Muscle layer of colon (tissue), 2 donors: ENCODE data around the gene CACNA1E.

ENCODE experiments used
- H3K27ac ChIP-seq: one replicate; pipeline ENCODE4 v1.7.0; 2013; ENCODE audit warnings: low read depth, mild to moderate bottlenecking, low read length, moderate library complexity
- H3K27me3 ChIP-seq, 2 donors: one replicate each; pipeline ENCODE4 v1.7.0; 2013; ENCODE audit warnings: low read length in 2 of 2, mild to moderate bottlenecking in 2 of 2; ENCODE audit not compliant: insufficient read depth in 2 of 2, control insufficient read depth in 1 of 2
- H3K36me3 ChIP-seq: one replicate; pipeline ENCODE4 v1.7.0; 2013; ENCODE audit warnings: mild to moderate bottlenecking, low read length; ENCODE audit not compliant: insufficient read depth
- H3K4me1 ChIP-seq: one replicate; pipeline ENCODE4 v1.7.0; 2013; ENCODE audit warnings: mild to moderate bottlenecking, low read length; ENCODE audit not compliant: insufficient read depth
- H3K4me3 ChIP-seq, 2 donors: one replicate each; pipeline ENCODE4 v1.7.0; 2013; ENCODE audit warnings: low read length in 2 of 2, low read depth in 1 of 2, mild to moderate bottlenecking in 1 of 2, moderate library complexity in 1 of 2
- H3K9ac ChIP-seq: one replicate; pipeline ENCODE4 v1.7.0; 2013; ENCODE audit warnings: low read length
- H3K9me3 ChIP-seq: one replicate; pipeline ENCODE4 v1.7.0; 2013; ENCODE audit warnings: mild to moderate bottlenecking, low read length
- donor health status: abdominal sarcoma.
- donor health status: Adenocarcinoma of cecum.

The CACNA1E gene

DNA sequence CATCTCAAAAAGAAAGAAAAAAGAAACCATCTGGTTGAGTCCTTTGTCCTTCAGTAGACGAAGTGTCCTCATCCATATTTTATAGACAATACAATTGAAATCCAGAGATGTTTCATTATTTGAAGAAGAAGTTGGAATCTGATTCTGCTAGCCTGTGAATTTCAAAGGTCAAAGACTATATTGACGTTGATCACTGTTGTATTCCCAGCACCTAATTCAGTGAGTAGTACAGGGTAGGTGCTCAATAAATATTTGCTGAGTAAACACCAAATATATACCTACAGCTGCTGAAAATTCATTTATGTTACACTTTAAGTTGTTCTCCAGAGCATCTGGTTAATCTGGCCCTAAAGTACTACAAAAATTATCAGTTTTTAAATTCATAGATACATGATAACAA lies 135.2 kb downstream of the CACNA1E start:
- no peaks in the 10 kb centered on the region for H3K36me3 ChIP-seq
- H3K9ac ChIP-seq = no peak overlapping the region
- H3K27ac ChIP-seq = no peak overlapping the region
- no peaks in the 10 kb centered on the region for H3K27me3 ChIP-seq
- no peaks in the 10 kb centered on the region for H3K4me1 ChIP-seq
- H3K9me3 ChIP-seq = no peaks in the 10 kb centered on the region
- H3K4me3 ChIP-seq = no peak overlapping the region

DNA sequence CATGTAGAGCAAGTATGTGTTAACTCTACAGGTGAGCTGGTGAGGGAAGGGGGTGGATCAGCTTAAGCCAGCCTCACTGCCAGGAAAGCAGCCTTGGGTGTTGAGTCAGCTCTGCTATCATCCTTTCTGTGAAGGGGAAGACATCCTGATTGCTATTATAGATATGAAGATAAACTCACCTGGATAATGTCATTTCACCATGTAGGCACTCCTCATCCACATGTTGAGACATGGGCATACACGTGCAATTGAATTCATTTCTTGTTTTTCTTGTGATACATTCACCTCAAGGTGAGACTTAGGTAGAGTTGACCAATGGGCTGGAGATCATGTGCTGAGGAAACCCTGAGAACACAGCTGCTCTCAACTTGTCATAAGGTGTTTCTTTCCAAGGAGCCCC lies 136.9 kb downstream of the CACNA1E start:
- H3K4me3 ChIP-seq = no peak overlapping the region
- H3K27ac ChIP-seq = no peak overlapping the region
- no peak overlapping the region for H3K9ac ChIP-seq
- H3K4me1 ChIP-seq = no peaks in the 10 kb centered on the region
- H3K27me3 ChIP-seq = no peaks in the 10 kb centered on the region
- H3K36me3 ChIP-seq = no peaks in the 10 kb centered on the region
- no peaks in the 10 kb centered on the region for H3K9me3 ChIP-seq

DNA sequence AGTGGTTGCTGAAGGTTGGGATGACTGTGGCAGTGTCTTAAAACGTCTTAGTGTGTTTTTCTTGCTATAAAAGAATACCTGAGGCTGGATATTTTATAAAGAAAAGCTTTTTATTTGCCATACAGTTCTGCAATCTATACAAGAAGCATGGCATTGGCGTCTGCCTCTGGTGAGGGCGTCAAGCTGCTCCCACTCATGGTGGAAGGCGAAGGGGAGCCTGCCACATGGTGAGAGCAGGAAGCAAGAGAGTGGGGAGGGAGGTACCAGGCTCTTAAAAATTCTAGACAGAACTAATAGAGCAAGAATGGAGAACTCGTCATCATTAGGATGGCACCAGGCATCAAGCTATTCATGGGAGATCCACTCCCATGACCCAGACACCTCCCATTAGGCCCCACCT lies 140.5 kb downstream of the CACNA1E start:
- no peaks in the 10 kb centered on the region for H3K4me1 ChIP-seq
- H3K27ac ChIP-seq = no peak overlapping the region
- no peaks in the 10 kb centered on the region for H3K36me3 ChIP-seq
- no peak overlapping the region for H3K4me3 ChIP-seq
- no peaks in the 10 kb centered on the region for H3K9me3 ChIP-seq
- H3K27me3 ChIP-seq = no peaks in the 10 kb centered on the region
- no peak overlapping the region for H3K9ac ChIP-seq

DNA sequence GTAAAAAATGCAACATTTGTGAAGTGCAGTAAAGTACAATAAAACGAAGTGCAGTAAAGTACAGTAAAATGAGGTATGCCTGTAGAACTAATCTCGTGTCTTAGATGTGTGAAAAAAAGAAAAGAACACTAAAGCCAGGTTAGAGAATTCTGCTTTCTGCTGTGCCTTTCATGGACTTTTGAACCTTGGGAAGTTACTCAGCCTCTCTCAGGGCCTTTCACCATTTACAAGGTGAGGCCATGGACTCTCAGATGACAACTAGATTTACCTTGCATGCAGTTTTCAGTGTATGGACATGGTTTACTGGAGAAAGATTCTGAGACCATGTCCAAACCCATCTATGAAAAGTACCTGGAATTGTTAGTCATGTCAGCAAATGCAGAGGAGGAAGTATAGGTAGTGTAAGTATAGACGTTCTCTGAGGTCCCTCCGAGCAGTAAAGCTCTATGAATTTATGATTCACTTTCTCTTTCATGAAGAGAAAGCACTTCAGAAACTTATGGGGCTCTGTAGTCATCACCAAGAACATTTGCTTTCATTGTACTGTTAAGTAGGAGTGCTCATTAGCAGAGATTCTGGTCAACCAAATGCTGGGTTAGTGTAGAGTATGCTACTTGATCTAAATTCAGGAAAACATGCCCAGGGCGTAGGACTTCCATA lies 143.1 kb downstream of the CACNA1E start:
- Histone ChIP-seq H3K27ac (no peak overlapping the region), H3K9me3 (no peaks in the 10 kb centered on the region), H3K4me1 (no peaks in the 10 kb centered on the region), H3K27me3 (no peaks in the 10 kb centered on the region), H3K4me3 (no peak overlapping the region), H3K36me3 (no peaks in the 10 kb centered on the region), H3K9ac (no peak overlapping the region)

DNA sequence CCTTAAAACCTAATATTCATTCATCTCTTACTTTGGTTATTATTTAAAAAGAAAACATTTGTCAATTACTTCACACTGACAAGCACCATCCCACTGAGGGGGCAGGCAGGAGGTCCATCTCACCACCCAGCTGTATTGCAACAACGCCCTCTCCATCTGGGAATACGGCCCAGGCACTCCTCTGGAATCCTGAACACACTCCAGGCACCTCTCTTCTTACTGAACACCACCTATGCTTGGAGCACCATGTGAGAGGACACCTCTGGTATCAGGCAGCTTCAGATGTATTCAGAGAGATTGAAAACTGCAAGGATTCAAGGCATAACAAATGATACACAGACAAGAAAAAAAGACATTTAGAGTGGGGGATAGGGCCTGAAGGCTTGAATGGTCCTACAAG lies 147.1 kb downstream of the CACNA1E start:
- Histone ChIP-seq H3K4me3 (no peak overlapping the region), H3K27ac (no peak overlapping the region)

DNA sequence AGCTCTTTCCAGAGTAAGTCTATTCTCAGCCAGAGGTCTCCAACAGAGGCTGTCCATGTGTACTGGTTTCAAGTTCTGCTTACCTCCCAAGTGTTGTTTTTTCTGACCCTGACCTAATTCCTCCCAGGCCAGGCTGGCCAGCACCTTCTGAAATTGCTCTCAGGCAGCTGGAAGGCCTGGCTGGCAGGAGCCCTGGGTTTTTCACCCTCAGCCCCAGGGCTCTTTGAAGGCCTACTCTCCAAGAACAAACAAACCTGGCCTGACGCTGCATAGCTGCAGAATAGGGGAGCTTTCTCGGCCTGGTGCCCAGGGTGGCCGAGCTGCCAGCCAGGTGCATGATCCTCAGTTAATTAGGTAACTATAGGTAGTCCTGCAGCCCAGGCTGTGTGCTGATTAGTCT lies 147.5 kb downstream of the CACNA1E start:
- no peak overlapping the region for H3K27ac ChIP-seq
- no peak overlapping the region for H3K4me3 ChIP-seq
- no peaks in the 10 kb centered on the region for H3K9me3 ChIP-seq
- H3K27me3 ChIP-seq = no peaks in the 10 kb centered on the region
- H3K9ac ChIP-seq = no peak overlapping the region
- H3K36me3 ChIP-seq = no peaks in the 10 kb centered on the region
- no peaks in the 10 kb centered on the region for H3K4me1 ChIP-seq

More for the DNA sequence above, 147.1 kb downstream of the CACNA1E start:
- Histone ChIP-seq H3K36me3 (no peaks in the 10 kb centered on the region), H3K4me1 (no peaks in the 10 kb centered on the region), H3K9me3 (no peaks in the 10 kb centered on the region), H3K27me3 (no peaks in the 10 kb centered on the region), H3K9ac (no peak overlapping the region)

DNA sequence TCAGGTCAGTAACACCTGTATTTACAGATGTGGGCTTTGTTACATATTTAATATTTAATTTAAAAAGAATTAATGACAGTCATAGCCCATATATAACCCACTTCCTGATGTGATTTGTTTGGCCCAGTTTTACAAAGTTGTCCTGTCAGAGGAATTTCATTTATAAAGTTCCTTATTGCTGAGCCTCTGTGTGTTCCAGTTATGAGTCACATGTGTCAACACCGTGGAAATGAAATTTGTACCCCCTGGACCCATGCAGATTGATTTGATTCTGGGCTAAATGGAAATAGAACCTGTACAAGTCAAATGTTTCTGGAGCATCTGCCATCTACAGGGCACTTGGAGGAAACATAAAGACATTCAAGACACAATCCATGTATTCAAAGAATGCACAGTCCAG lies 149.2 kb downstream of the CACNA1E start:
- Histone ChIP-seq H3K9ac (no peak overlapping the region), H3K27me3 (no peaks in the 10 kb centered on the region), H3K9me3 (no peaks in the 10 kb centered on the region), H3K36me3 (no peaks in the 10 kb centered on the region), H3K4me3 (no peak overlapping the region), H3K27ac (no peak overlapping the region), H3K4me1 (no peaks in the 10 kb centered on the region)

DNA sequence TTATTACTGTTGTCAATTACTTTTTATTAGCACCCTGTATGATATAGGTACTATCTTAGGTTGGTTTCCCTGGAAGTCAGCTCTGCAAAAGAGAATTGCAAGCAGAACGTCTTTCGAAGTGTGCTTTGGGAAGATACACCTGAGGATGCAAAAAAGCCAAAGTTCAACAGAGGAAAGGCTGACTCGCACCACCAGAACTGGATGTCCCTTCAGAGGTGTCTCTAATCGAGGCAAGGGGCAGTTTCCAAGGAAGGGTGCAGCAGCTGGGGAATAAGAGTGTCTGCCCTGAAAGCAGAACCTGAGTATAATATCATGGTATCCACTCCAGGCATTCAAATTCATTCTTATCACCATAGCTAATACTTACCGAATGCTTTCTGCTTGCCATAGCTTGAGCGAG lies 149.6 kb downstream of the CACNA1E start:
- no peaks in the 10 kb centered on the region for H3K27me3 ChIP-seq
- H3K27ac ChIP-seq = no peak overlapping the region
- no peak overlapping the region for H3K9ac ChIP-seq
- H3K4me1 ChIP-seq = no peaks in the 10 kb centered on the region
- H3K4me3 ChIP-seq = no peak overlapping the region
- no peaks in the 10 kb centered on the region for H3K36me3 ChIP-seq
- no peaks in the 10 kb centered on the region for H3K9me3 ChIP-seq

DNA sequence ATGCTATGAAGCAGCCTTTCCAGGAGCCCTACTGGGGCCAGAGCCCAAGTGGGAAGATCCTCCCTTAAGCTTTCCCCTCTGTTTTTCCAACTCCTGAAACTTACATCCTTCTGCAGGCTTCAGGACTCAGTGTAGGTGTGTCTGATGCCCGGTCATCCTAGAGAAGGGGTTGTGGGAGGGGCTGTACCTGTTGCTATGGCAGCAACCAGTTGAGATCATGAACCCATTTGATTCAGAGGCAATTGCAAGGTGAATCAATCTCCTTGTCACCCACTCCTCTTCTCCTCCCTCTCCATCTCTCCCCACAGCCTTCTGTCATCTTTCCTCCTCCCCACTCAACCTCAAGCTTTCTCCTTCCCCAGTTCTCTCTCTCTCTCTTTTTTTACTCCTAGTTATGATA lies 151.8 kb downstream of the CACNA1E start:
- Histone ChIP-seq H3K27me3 (no peaks in the 10 kb centered on the region), H3K9me3 (no peaks in the 10 kb centered on the region), H3K4me1 (no peaks in the 10 kb centered on the region), H3K36me3 (no peaks in the 10 kb centered on the region), H3K27ac (no peak overlapping the region), H3K9ac (no peak overlapping the region), H3K4me3 (no peak overlapping the region)

DNA sequence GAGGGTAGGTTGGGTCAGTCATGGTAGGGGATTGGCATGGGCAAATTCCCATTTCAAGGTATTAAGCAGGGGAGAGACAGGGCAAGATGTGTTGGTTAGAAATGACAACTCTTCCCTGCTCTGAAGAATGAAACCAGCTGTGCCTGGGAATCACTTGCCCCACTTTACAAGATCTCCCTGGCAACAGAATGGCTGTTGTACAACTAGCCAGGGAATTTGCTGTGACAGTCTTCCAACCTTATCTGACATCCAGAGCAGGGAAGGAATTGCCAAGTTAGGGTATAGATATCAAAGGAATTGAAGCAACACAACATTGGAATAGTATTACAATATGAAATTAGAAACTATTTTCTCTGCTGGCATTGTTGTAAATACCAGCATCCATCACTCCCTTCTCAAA lies 154.7 kb downstream of the CACNA1E start:
- no peaks in the 10 kb centered on the region for H3K27me3 ChIP-seq
- H3K4me1 ChIP-seq = no peaks in the 10 kb centered on the region
- H3K9ac ChIP-seq = no peak overlapping the region
- no peak overlapping the region for H3K27ac ChIP-seq
- H3K4me3 ChIP-seq = no peak overlapping the region
- H3K36me3 ChIP-seq = no peaks in the 10 kb centered on the region
- no peaks in the 10 kb centered on the region for H3K9me3 ChIP-seq

DNA sequence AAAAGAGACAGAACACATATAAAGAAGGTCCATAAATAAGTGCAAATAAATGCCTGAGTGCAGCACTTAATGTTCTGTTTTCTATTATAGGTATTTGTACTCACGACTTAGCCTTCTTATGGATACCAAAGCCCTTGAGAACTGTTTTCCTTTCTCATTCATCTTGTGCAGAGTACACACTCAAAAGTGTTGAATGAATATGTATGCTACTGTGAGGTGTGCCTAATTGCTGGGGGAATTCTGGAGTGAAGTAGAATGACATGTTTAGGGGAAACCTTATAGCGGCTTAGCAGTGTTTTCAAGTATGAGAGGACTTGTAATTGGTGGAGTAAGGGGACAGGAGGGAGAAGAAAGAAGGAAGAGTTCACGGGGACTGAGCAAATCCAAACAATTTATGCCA lies 157.6 kb downstream of the CACNA1E start:
- H3K36me3 ChIP-seq = no peaks in the 10 kb centered on the region
- no peak overlapping the region for H3K9ac ChIP-seq
- H3K27me3 ChIP-seq = no peaks in the 10 kb centered on the region
- H3K4me3 ChIP-seq = no peak overlapping the region
- H3K27ac ChIP-seq = no peak overlapping the region
- H3K9me3 ChIP-seq = no peaks in the 10 kb centered on the region
- H3K4me1 ChIP-seq = no peaks in the 10 kb centered on the region

DNA sequence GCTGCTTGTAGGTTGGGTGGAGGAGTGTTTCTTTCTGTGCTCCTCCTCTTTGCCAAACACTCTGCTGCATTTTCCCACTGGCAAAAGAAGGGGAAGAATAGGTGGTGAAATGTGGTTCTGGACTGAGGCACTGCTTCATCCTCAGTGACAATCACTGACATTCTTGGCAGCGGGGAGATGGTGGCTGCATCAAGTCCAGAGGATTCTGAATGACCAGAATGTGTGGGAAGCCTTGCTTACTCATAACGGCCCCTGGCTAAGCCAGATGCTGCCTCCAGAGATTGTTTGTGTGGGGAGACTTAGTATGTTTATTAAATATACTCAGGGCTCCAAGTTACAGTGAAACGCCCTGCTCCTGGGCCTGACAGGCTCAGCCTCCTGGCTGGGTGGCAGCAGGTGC lies 160.3 kb downstream of the CACNA1E start:
- Histone ChIP-seq H3K9ac (no peak overlapping the region), H3K27me3 (no peaks in the 10 kb centered on the region), H3K4me1 (no peaks in the 10 kb centered on the region), H3K9me3 (no peaks in the 10 kb centered on the region), H3K4me3 (no peak overlapping the region), H3K27ac (no peak overlapping the region), H3K36me3 (no peaks in the 10 kb centered on the region)
